ENCODE results near the gene CNTN4. TPM values are rescaled to one million over a fixed set of nuclear protein-coding genes. Genes with fewer than 3 reads are reported as not detected.

Gene CNTN4
- total RNA-seq, 6 experiments from 2014 or later, result 1.5 to 3.9 (median 1.7) TPM

GRCh38 chr3:2356298-2356950 lies 257.8 kb downstream of the CNTN4 start:
- TF ChIP-seq POLR2A (IDR thresholded peaks at IDR 0.05), result no peak
- TF ChIP-seq, protein P1, sequence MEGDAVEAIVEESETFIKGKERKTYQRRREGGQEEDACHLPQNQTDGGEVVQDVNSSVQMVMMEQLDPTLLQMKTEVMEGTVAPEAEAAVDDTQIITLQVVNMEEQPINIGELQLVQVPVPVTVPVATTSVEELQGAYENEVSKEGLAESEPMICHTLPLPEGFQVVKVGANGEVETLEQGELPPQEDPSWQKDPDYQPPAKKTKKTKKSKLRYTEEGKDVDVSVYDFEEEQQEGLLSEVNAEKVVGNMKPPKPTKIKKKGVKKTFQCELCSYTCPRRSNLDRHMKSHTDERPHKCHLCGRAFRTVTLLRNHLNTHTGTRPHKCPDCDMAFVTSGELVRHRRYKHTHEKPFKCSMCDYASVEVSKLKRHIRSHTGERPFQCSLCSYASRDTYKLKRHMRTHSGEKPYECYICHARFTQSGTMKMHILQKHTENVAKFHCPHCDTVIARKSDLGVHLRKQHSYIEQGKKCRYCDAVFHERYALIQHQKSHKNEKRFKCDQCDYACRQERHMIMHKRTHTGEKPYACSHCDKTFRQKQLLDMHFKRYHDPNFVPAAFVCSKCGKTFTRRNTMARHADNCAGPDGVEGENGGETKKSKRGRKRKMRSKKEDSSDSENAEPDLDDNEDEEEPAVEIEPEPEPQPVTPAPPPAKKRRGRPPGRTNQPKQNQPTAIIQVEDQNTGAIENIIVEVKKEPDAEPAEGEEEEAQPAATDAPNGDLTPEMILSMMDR (IDR thresholded peaks at IDR 0.05), result no peak
- no peaks in the 10 kb centered on the region for H3K27me3 ChIP-seq
- no peak overlapping the region for H3K4me3 ChIP-seq
- no peaks in the 10 kb centered on the region for H3K36me3 ChIP-seq
- no peaks in the 10 kb centered on the region for H3K9me3 ChIP-seq
- 62% methylated on average over 3 of the region's 3 CpGs for WGBS (ENCODE audit: insufficient coverage, low coverage, low lambda C conversion rate, missing lambda C conversion rate)
- intact Hi-C loops (cut with DNase I), result no loop called here
- no peaks in the 10 kb centered on the region for H3K4me1 ChIP-seq
- no peak overlapping the region for H3K27ac ChIP-seq
- DNase-seq (no peak), ATAC-seq (no peak)

GRCh38 chr3:2360815-2361214 lies 262.1 kb downstream of the CNTN4 start:
- intact Hi-C loops (cut with DNase I), result no loop called here
- TF ChIP-seq, protein P1 (IDR thresholded peaks at IDR 0.05), result no peak
- no peak for TF ChIP-seq POLR2A (IDR thresholded peaks at IDR 0.05)
- ATAC-seq (no peak), DNase-seq (no peak)
- Histone ChIP-seq H3K4me3 (no peak overlapping the region), H3K9me3 (no peaks in the 10 kb centered on the region), H3K4me1 (no peaks in the 10 kb centered on the region), H3K27me3 (no peaks in the 10 kb centered on the region), H3K27ac (no peak overlapping the region), H3K36me3 (no peaks in the 10 kb centered on the region)
- WGBS (ENCODE audit: insufficient coverage, low coverage, low lambda C conversion rate, missing lambda C conversion rate), result 77% methylated on average over 2 of the region's 2 CpGs

DNA sequence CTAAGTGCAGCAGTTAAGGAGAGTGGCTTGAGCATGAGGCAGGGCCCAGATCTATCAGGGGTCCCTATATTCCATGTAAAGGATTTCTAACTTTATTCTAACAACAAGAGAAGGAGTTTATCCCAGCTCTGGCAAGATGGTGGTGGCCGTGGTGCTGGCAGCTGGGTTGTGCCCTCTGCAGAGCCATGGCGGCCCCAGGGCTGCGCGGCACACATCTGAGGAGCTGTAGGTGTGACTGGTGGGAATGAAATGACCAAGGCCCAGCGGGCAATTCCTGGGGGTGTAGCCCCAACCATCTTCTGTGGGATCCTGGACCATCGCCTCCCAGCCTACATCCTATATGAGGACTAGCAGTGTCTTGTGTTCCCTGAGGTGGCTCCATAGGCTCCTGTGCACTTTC lies 263.5 kb downstream of the CNTN4 start:
- 80% methylated on average over 1 of the region's 6 CpGs for WGBS (ENCODE audit: insufficient coverage, low coverage, low lambda C conversion rate, missing lambda C conversion rate)
- Histone ChIP-seq H3K4me3 (no peak overlapping the region), H3K27ac (no peak overlapping the region), H3K9me3 (no peaks in the 10 kb centered on the region), H3K27me3 (no peaks in the 10 kb centered on the region), H3K4me1 (no peaks in the 10 kb centered on the region), H3K36me3 (no peaks in the 10 kb centered on the region)
- DNase-seq, result peak in 1 of 3 donors; percentile 21
- intact Hi-C loops (cut with DNase I), result no loop called here
- TF ChIP-seq POLR2A (IDR thresholded peaks at IDR 0.05), result no peak
- TF ChIP-seq, protein P1 (IDR thresholded peaks at IDR 0.05), result no peak
- ATAC-seq, result no peak

DNA sequence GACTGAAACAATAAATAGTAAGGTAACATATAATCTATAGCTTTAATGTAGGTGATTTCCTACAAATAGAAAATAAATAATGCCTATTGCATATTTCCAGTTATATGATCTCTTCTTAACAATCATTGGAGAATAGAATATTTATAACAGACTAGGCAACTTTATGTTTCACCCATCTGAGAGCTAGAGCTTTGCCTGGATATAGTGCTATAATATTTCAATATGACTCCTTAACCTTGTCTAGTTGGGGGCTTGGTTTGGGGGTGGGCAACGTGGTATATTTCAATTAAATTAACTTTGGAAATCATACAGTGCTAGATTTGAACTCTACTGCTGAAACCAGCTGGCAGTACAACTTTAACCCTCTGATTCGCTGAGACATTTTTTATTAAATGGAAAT lies 265.2 kb downstream of the CNTN4 start:
- intact Hi-C loops (cut with DNase I), result no loop called here
- no peaks in the 10 kb centered on the region for H3K27me3 ChIP-seq
- TF ChIP-seq, protein P1 (IDR thresholded peaks at IDR 0.05), result no peak
- no peak for TF ChIP-seq POLR2A (IDR thresholded peaks at IDR 0.05)
- no peaks in the 10 kb centered on the region for H3K9me3 ChIP-seq
- no peak overlapping the region for H3K4me3 ChIP-seq
- no peaks in the 10 kb centered on the region for H3K4me1 ChIP-seq
- no peaks in the 10 kb centered on the region for H3K36me3 ChIP-seq
- DNase-seq, result no peak
- 55% methylated on average over 2 of the region's 2 CpGs for WGBS (ENCODE audit: insufficient coverage, low coverage, low lambda C conversion rate, missing lambda C conversion rate)
- no peak overlapping the region for H3K27ac ChIP-seq
- no peak for ATAC-seq

GRCh38 chr3:2370317-2370716 lies 271.7 kb downstream of the CNTN4 start:
- TF ChIP-seq POLR2A (IDR thresholded peaks at IDR 0.05), result no peak
- TF ChIP-seq, protein P1 (IDR thresholded peaks at IDR 0.05), result no peak
- H3K4me3 ChIP-seq, result no peak overlapping the region
- ATAC-seq (no peak), DNase-seq (no peak)
- H3K36me3 ChIP-seq, result no peaks in the 10 kb centered on the region
- no peaks in the 10 kb centered on the region for H3K4me1 ChIP-seq
- no peak overlapping the region for H3K27ac ChIP-seq
- intact Hi-C loops (cut with DNase I), result no loop called here
- no peaks in the 10 kb centered on the region for H3K27me3 ChIP-seq
- H3K9me3 ChIP-seq, result no peaks in the 10 kb centered on the region

All from right lobe of liver (tissue), 6 donors.